ENCODE results near the gene SPTSSA. TPM values are rescaled to one million over a fixed set of nuclear protein-coding genes. Genes with fewer than 3 reads are reported as not detected.

The SPTSSA gene
- total and polyA plus RNA-seq, 2 donors (not counting 1 experiment from before 2014, with no cell fraction given) = 20.1 to 38.4 TPM

GRCh38 chr14:34437729-34438080 lies 24.3 kb downstream of the SPTSSA start:
- no peaks in the 10 kb centered on the region for H3K27me3 ChIP-seq (ENCODE audit: control insufficient read depth, insufficient read depth, low read length)
- peaks cover 5% of the 10 kb centered on the region for H3K79me2 ChIP-seq (ENCODE audit: control insufficient read depth, insufficient read depth, low read length)
- no peak for TF ChIP-seq CTCF (conservative IDR thresholded peaks at IDR 0.05 in 1 of 2, IDR thresholded peaks at IDR 0.05 in 1 of 2; ENCODE audit: low read depth in 1 of 2, low read length in 2 of 2)
- no peak for TF ChIP-seq EZH2 (IDR thresholded peaks at IDR 0.05; ENCODE audit: low read length, missing control alignments)
- DNase-seq (ENCODE audit: low read depth in 2 of 2) = no peak
- H2AFZ ChIP-seq (ENCODE audit: low read length) = no peak overlapping the region
- no peak overlapping the region for H3K4me3 ChIP-seq (replicated peaks in 1 of 4; ENCODE audit: control extremely low read depth in 1 of 4, insufficient read depth in 1 of 4, low read depth in 3 of 4, low read length in 4 of 4)
- no peak overlapping the region for H3K9ac ChIP-seq (ENCODE audit: insufficient read depth, low read length)
- no peaks in the 10 kb centered on the region for H4K20me1 ChIP-seq (ENCODE audit: control insufficient read depth, extremely low read depth, insufficient read depth, low read length)
- no peak overlapping the region for H3K4me2 ChIP-seq (ENCODE audit: extremely low read depth, insufficient read depth, low read length)
- H3K4me1 ChIP-seq (ENCODE audit: control insufficient read depth, extremely low read depth, insufficient read depth, low read length) = peaks cover 5% of the 10 kb centered on the region
- no peak overlapping the region for H3K27ac ChIP-seq (ENCODE audit: insufficient read depth, low read length)
- H3K9me3 ChIP-seq (ENCODE audit: control insufficient read depth, insufficient read depth, low read depth, low read length) = no peaks in the 10 kb centered on the region
- H3K36me3 ChIP-seq (ENCODE audit: control insufficient read depth, insufficient read depth, low read length) = no peaks in the 10 kb centered on the region

- DNase-seq (ENCODE audit: low read depth in 2 of 2) = peak; percentile 15 to 25
- no peaks in the 10 kb centered on the region for H4K20me1 ChIP-seq (ENCODE audit: control insufficient read depth, extremely low read depth, insufficient read depth, low read length)
- no peak overlapping the region for H3K27ac ChIP-seq (ENCODE audit: insufficient read depth, low read length)
- peaks cover 5% of the 10 kb centered on the region for H3K4me1 ChIP-seq (ENCODE audit: control insufficient read depth, extremely low read depth, insufficient read depth, low read length)
- H3K9ac ChIP-seq (ENCODE audit: insufficient read depth, low read length) = no peak overlapping the region
- H3K4me3 ChIP-seq (replicated peaks in 1 of 4; ENCODE audit: control extremely low read depth in 1 of 4, insufficient read depth in 1 of 4, low read depth in 3 of 4, low read length in 4 of 4) = no peak overlapping the region
- TF ChIP-seq CTCF (conservative IDR thresholded peaks at IDR 0.05 in 1 of 2, IDR thresholded peaks at IDR 0.05 in 1 of 2; ENCODE audit: low read depth in 1 of 2, low read length in 2 of 2) (no peak), EZH2 (IDR thresholded peaks at IDR 0.05; ENCODE audit: low read length, missing control alignments) (no peak)
- H3K79me2 ChIP-seq (ENCODE audit: control insufficient read depth, insufficient read depth, low read length) = peaks cover 5% of the 10 kb centered on the region
- no peaks in the 10 kb centered on the region for H3K9me3 ChIP-seq (ENCODE audit: control insufficient read depth, insufficient read depth, low read depth, low read length)
- no peaks in the 10 kb centered on the region for H3K27me3 ChIP-seq (ENCODE audit: control insufficient read depth, insufficient read depth, low read length)
- no peak overlapping the region for H2AFZ ChIP-seq (ENCODE audit: low read length)
- H3K4me2 ChIP-seq (ENCODE audit: extremely low read depth, insufficient read depth, low read length) = no peak overlapping the region
- H3K36me3 ChIP-seq (ENCODE audit: control insufficient read depth, insufficient read depth, low read length) = no peaks in the 10 kb centered on the region
Measured at GRCh38 chr14:34436960-34437728, 24.9 kb downstream of the SPTSSA start.

GRCh38 chr14:34436118-34436905 lies 25.7 kb downstream of the SPTSSA start:
- H3K36me3 ChIP-seq (ENCODE audit: control insufficient read depth, insufficient read depth, low read length) = no peaks in the 10 kb centered on the region

More at GRCh38 chr14:34436118-34436905, 25.7 kb downstream of the SPTSSA start:
- Histone ChIP-seq H3K79me2 (ENCODE audit: control insufficient read depth, insufficient read depth, low read length) (peaks cover 5% of the 10 kb centered on the region), H2AFZ (ENCODE audit: low read length) (no peak overlapping the region), H3K9ac (ENCODE audit: insufficient read depth, low read length) (no peak overlapping the region), H3K27ac (ENCODE audit: insufficient read depth, low read length) (no peak overlapping the region), H3K4me1 (ENCODE audit: control insufficient read depth, extremely low read depth, insufficient read depth, low read length) (peaks cover 5% of the 10 kb centered on the region), H3K9me3 (ENCODE audit: control insufficient read depth, insufficient read depth, low read depth, low read length) (no peaks in the 10 kb centered on the region), H4K20me1 (ENCODE audit: control insufficient read depth, extremely low read depth, insufficient read depth, low read length) (no peaks in the 10 kb centered on the region), H3K27me3 (ENCODE audit: control insufficient read depth, insufficient read depth, low read length) (no peaks in the 10 kb centered on the region), H3K4me3 (replicated peaks in 1 of 4; ENCODE audit: control extremely low read depth in 1 of 4, insufficient read depth in 1 of 4, low read depth in 3 of 4, low read length in 4 of 4) (no peak overlapping the region), H3K4me2 (ENCODE audit: extremely low read depth, insufficient read depth, low read length) (no peak overlapping the region)
- peak; percentile 75 to 80 for DNase-seq (ENCODE audit: low read depth in 2 of 2)
- TF ChIP-seq CTCF (conservative IDR thresholded peaks at IDR 0.05 in 1 of 2, IDR thresholded peaks at IDR 0.05 in 1 of 2; ENCODE audit: low read depth in 1 of 2, low read length in 2 of 2) = no peak
- no peak for TF ChIP-seq EZH2 (IDR thresholded peaks at IDR 0.05; ENCODE audit: low read length, missing control alignments)
